Spleen (tissue), 7 donors: Measurements from ENCODE around the gene AQP12A.

Source experiments
- CTCF ChIP-seq, 11 experiments: fragments of 200-600 bp in 7 of 11; fragments of 450-650 bp in 4 of 11; sonication (generic) in 4 of 11; IDR thresholded peaks in 8 of 11; conservative IDR thresholded peaks in 3 of 11; 1 replicate in 7 of 11; 2 replicates in 4 of 11; pipeline versions ENCODE4 v1.4.0 to v1.8.0; 2016 to 2021; ENCODE audit warnings: antibody characterized with exemption in 11 of 11, inconsistent platforms in 4 of 11, mild to moderate bottlenecking in 1 of 11
- POLR2A ChIP-seq, 3 donors: fragments of 450-650 bp; IDR thresholded peaks; one replicate each; pipeline ENCODE4 v1.5.1; 2017; ENCODE audit warnings: antibody characterized with exemption in 3 of 3, mild to moderate bottlenecking in 1 of 3
- POLR2AphosphoS5 ChIP-seq, 3 donors: sonication (generic); formaldehyde crosslinking; IDR thresholded peaks; one replicate each; pipeline ENCODE4 v1.5.1; 2017; ENCODE audit warnings: antibody characterized with exemption in 3 of 3
- donor health status: DM: no; HTN: no; CAD: no; lungs with moderate emphysema.
- donor health status: DM: no; HTN: no; CAD: no.
- donor health status: DM: no; HTN: no; CAD: no.

DNA sequence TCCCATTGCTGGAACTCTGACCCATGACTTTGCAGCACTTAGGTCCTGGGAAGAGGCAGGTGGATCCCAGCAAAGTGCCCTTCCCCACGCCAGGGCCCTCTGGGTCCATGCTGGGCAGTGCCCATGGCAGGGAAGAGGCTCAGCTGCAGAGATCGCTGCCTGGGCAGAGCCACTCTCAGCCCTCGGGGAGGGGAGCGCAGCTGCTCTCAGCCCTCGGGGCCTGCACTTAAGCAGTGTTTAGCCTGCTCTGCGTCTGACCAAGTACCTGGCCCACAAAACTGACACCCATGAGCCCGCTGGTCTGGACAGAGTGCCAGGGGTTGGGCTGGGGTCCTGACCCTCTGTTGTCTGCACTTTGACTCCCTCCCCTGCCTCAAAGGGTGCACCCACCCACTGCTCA lies 46.3 kb downstream of the AQP12A start:
- TF ChIP-seq CTCF (IDR thresholded peaks at IDR 0.05 in 8 of 11, conservative IDR thresholded peaks at IDR 0.05 in 3 of 11) (no peak), POLR2A (IDR thresholded peaks at IDR 0.05) (no peak), POLR2AphosphoS5 (IDR thresholded peaks at IDR 0.05) (no peak)
